ENCODE data around the gene CNPY4.

The CNPY4 gene

DNA sequence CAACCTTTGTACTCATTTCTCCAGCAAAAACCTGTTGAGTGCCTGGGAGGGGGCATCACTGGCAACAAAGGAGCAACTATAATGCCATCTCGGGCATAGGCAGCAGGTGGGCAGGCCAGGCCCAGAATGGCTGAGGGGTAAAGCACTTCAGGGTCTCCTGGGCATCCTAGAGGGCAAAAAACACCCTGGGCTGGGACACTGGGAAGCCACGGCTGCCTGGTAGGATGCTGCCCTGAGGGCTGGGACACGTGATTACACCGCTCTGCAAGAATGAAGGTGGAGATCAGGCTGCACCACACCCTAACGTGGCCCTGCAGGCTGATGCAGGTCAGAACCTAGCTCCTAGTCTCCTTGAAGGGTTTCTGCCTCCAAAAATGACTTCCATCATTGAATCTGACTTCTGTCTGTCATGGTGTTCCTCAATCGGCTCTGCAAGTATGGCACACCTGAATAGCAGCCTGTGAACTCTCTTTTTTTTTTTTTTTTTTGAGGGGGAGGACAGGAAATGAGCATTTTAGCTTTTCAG lies 43.6 kb downstream of the CNPY4 start:
- TF ChIP-seq, protein P1, sequence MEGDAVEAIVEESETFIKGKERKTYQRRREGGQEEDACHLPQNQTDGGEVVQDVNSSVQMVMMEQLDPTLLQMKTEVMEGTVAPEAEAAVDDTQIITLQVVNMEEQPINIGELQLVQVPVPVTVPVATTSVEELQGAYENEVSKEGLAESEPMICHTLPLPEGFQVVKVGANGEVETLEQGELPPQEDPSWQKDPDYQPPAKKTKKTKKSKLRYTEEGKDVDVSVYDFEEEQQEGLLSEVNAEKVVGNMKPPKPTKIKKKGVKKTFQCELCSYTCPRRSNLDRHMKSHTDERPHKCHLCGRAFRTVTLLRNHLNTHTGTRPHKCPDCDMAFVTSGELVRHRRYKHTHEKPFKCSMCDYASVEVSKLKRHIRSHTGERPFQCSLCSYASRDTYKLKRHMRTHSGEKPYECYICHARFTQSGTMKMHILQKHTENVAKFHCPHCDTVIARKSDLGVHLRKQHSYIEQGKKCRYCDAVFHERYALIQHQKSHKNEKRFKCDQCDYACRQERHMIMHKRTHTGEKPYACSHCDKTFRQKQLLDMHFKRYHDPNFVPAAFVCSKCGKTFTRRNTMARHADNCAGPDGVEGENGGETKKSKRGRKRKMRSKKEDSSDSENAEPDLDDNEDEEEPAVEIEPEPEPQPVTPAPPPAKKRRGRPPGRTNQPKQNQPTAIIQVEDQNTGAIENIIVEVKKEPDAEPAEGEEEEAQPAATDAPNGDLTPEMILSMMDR (IDR thresholded peaks at IDR 0.05): no peak
- Mint-ChIP-seq H3K9me3 (no peaks in the 10 kb centered on the region), H3K4me1 (peaks cover 30% of the 10 kb centered on the region), H3K27ac (no peak overlapping the region), H3K36me3 (ENCODE audit: low read depth) (no peaks in the 10 kb centered on the region), H3K4me3 (no peak overlapping the region), H3K27me3 (ENCODE audit: low read depth, poor library complexity) (peaks cover 40% of the 10 kb centered on the region)
- DNase-seq: no peak

DNA sequence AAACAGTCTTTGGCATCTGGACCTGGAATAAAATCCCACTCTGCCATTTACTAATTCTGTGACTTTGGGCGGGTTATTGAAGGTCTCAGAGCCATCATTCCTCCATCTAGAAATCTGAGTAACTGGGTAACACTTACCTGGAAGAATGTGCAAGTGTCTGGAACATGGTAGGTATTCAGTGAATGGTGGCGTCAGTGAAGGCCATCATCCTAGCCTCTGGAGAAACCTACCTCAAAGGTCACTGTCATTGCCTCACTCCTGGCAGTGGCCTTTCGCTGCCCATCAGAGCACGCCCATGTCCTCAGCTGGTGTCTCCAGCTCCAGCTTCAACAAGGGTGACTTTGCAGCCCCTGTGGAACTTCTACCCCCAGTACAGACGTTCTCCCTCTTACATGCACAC lies 44.4 kb downstream of the CNPY4 start:
- Mint-ChIP-seq H3K36me3 (ENCODE audit: low read depth) (no peaks in the 10 kb centered on the region), H3K4me3 (no peak overlapping the region), H3K9me3 (no peaks in the 10 kb centered on the region), H3K27ac (no peak overlapping the region), H3K4me1 (peaks cover 38% of the 10 kb centered on the region), H3K27me3 (ENCODE audit: low read depth, poor library complexity) (peaks cover 45% of the 10 kb centered on the region)
- TF ChIP-seq, protein P1 (IDR thresholded peaks at IDR 0.05): no peak
- DNase-seq: no peak

DNA sequence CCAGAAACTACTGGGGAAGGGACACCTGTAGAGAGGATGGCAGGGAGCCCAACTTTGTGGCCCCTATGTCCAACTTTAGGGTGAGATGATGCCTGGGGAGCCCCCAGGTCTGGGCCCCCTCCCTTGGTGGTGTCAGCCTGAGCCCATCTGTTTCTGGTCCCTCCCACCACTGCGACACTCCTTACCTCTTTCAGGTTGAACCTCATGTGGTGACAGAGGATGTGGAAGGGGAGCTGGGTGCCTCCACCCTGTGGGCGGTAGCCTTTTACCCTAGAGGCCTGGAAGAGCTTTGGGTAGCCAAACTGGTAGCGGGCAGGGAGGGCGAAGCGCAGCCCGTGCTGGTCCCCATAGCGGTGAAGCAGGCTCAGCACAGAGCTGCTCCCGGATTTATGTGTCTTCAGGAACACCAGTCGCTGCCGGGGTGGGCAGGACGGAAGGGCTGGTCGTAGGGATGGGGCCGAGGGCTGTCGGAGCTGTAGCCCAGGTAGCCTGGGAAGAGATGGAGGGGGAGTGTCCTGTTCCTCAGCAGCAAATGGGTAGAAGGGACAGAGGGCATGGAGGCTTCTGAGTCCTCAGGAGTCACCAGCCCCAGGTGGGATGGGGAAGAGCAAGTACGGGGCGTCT lies 47.0 kb downstream of the CNPY4 start:
- Mint-ChIP-seq H3K36me3 (ENCODE audit: low read depth) (peaks cover 7% of the 10 kb centered on the region), H3K9me3 (no peaks in the 10 kb centered on the region), H3K4me1 (peaks cover 40% of the 10 kb centered on the region), H3K4me3 (peak overlapping the region; percentile 26), H3K27ac (no peak overlapping the region), H3K27me3 (ENCODE audit: low read depth, poor library complexity) (peaks cover 60% of the 10 kb centered on the region)
- no peak for DNase-seq
- TF ChIP-seq, protein P1 (IDR thresholded peaks at IDR 0.05): no peak

DNA sequence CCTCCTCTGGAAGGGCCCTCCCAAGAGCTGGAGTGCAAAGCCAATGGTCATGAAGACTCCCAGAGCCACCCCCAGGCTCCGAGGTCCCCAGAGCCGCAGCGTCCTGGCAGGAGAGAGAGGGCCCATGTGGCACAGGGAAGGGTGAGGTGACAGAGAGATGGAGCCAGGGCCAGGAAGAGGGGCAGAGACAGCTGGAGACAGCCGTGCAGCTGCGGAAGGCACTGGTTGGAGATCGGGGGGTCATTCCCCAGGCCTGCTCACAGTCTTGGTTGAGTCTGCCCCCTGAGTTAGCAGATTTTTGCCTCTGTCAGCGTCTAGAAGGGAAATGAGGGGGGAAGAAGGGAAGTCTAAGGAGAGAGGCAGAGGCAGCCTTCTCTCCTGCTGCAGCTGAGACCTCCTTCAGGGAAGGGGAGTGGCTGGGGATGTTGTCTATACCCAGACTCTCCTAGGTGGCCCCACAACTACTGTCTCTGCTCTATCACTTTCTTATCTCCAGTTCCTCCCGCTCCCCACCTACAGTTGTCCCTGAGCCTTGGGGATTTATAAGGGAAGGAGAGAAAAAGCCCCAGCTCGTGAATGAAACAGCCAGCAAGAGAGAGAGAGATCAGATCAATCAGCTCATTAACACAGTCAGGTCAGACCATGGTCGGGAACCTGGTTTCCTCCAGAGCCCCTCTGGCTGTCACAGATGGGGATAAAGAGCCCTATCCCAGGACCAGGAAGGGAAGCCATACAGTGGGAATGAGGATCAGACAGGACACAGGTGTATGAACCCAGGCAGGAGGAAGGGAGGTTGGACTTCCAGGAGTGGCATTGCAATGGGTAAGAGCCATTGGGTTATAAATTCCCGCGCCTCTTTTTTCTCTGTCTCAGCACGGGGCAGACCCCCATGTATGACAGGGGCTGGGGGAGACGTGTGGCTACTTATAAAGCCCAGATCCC lies 47.8 kb downstream of the CNPY4 start:
- no peak overlapping the region for H3K27ac Mint-ChIP-seq
- H3K4me1 Mint-ChIP-seq: peaks cover 45% of the 10 kb centered on the region
- peaks cover 62% of the 10 kb centered on the region for H3K27me3 Mint-ChIP-seq (ENCODE audit: low read depth, poor library complexity)
- TF ChIP-seq, protein P1 (IDR thresholded peaks at IDR 0.05): no peak
- peaks cover 7% of the 10 kb centered on the region for H3K36me3 Mint-ChIP-seq (ENCODE audit: low read depth)
- H3K9me3 Mint-ChIP-seq: no peaks in the 10 kb centered on the region
- no peak for DNase-seq
- peak overlapping the region; percentile 83 for H3K4me3 Mint-ChIP-seq

DNA sequence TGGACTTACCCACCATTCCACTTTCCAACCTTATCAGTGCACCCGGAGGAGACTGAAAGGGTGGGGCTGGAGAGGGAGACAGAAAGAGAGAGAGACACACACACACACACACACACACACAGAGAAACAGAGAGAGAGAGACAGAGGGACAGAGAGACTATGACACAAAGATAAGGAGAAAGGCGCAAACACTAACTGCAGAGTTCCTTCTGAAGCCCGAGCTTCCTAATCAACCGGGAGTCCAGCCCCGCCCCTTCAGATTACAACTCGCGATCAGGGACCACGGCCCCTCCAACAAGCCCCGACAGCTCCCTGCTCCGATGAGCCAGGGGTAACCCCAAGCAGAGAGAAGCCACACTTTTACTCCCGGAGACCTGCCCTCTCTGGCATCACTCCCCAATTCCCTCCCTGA lies 48.5 kb downstream of the CNPY4 start:
- peaks cover 64% of the 10 kb centered on the region for H3K27me3 Mint-ChIP-seq (ENCODE audit: low read depth, poor library complexity)
- H3K27ac Mint-ChIP-seq: no peak overlapping the region
- peaks cover 45% of the 10 kb centered on the region for H3K4me1 Mint-ChIP-seq
- H3K36me3 Mint-ChIP-seq (ENCODE audit: low read depth): peaks cover 7% of the 10 kb centered on the region
- H3K9me3 Mint-ChIP-seq: no peaks in the 10 kb centered on the region
- TF ChIP-seq, protein P1 (IDR thresholded peaks at IDR 0.05): no peak
- DNase-seq: peak; percentile 37
- peak overlapping the region; percentile 83 for H3K4me3 Mint-ChIP-seq

All from nephron progenitor cell (in vitro differentiated cells).